H9 (cell line): ENCODE measurements around the gene FAM193B. TPM values are rescaled to one million over a fixed set of nuclear protein-coding genes. Genes with fewer than 3 reads are reported as not detected.

Source experiments
- DNase-seq: peaks from one replicate; pipeline ENCODE4 v3.0.0-alpha.2; 2017
- H2AFZ ChIP-seq: one replicate; pipeline ENCODE4 v1.6.1; 2013; ENCODE audit warnings: mild to moderate bottlenecking, low read length, control low read depth, moderate library complexity
- H2AK5ac ChIP-seq: 2 replicates; pipeline ENCODE4 v1.6.1; 2013; ENCODE audit warnings: low read length, control low read depth, mixed read lengths; ENCODE audit not compliant: insufficient read length
- H2BK120ac ChIP-seq: one replicate; pipeline ENCODE4 v1.6.1; 2013; ENCODE audit warnings: low read depth, mild to moderate bottlenecking, low read length, control low read depth, inconsistent platforms; ENCODE audit not compliant: poor library complexity, severe bottlenecking
- H2BK12ac ChIP-seq: 2 replicates; pipeline ENCODE4 v1.6.1; 2013; ENCODE audit warnings: low read length, control low read depth, mixed read lengths, low read depth; ENCODE audit not compliant: insufficient read length
- H2BK15ac ChIP-seq: 2 replicates; pipeline ENCODE4 v1.6.1; 2013; ENCODE audit warnings: low read depth, low read length, control low read depth
- H2BK20ac ChIP-seq: one replicate; pipeline ENCODE4 v1.6.1; 2013; ENCODE audit warnings: low read depth, mild to moderate bottlenecking, low read length, control low read depth, inconsistent platforms; ENCODE audit not compliant: poor library complexity, severe bottlenecking
- H2BK5ac ChIP-seq: 2 replicates; pipeline ENCODE4 v1.6.1; 2013; ENCODE audit warnings: low read length, control low read depth, mixed read lengths; ENCODE audit not compliant: insufficient read length
- H3K14ac ChIP-seq: 2 replicates; pipeline ENCODE4 v1.6.1; 2013; ENCODE audit warnings: low read length, control low read depth; ENCODE audit not compliant: insufficient read depth
- H3K18ac ChIP-seq: 2 replicates; pipeline ENCODE4 v1.6.1; 2013; ENCODE audit warnings: low read depth, mild to moderate bottlenecking, mixed read lengths, low read length, control low read depth; ENCODE audit not compliant: insufficient read length
- H3K23ac ChIP-seq: 2 replicates; pipeline ENCODE4 v1.6.1; 2013; ENCODE audit warnings: low read length, control low read depth, mixed read lengths, low read depth; ENCODE audit not compliant: insufficient read length
- H3K23me2 ChIP-seq: 2 replicates; pipeline ENCODE4 v1.6.1; 2013; ENCODE audit warnings: low read depth, mild to moderate bottlenecking, mixed read lengths, low read length, control low read depth; ENCODE audit not compliant: insufficient read length, poor library complexity, severe bottlenecking
- H3K27ac ChIP-seq: 2 replicates; pipeline ENCODE4 v1.5.1; 2013; ENCODE audit warnings: low read length, control low read depth, mixed read lengths, low read depth; ENCODE audit not compliant: insufficient read length
- H3K27me3 ChIP-seq: 2 replicates; pipeline ENCODE4 v1.6.1; 2013; ENCODE audit warnings: low read length, control low read depth, inconsistent platforms; ENCODE audit not compliant: insufficient read depth
- H3K4ac ChIP-seq: 2 replicates; pipeline ENCODE4 v1.6.1; 2013; ENCODE audit warnings: low read depth, mild to moderate bottlenecking, control low read depth, inconsistent platforms, low read length, moderate library complexity
- H3K4me1 ChIP-seq: 2 replicates; pipeline ENCODE4 v1.6.1; 2013; ENCODE audit warnings: low read length, control low read depth, inconsistent platforms; ENCODE audit not compliant: insufficient read depth
- H3K4me2 ChIP-seq: 2 replicates; pipeline ENCODE4 v1.6.1; 2013; ENCODE audit warnings: low read length, control low read depth, mixed read lengths; ENCODE audit not compliant: insufficient read length, insufficient read depth
- H3K56ac ChIP-seq: 2 replicates; pipeline ENCODE4 v1.6.1; 2013; ENCODE audit warnings: low read depth, mild to moderate bottlenecking, mixed read lengths, low read length, control low read depth; ENCODE audit not compliant: insufficient read length
- H3K79me1 ChIP-seq: 2 replicates; pipeline ENCODE4 v1.6.1; 2013; ENCODE audit warnings: low read depth, mild to moderate bottlenecking, moderate library complexity, low read length, control low read depth, inconsistent platforms; ENCODE audit not compliant: insufficient read depth, poor library complexity, severe bottlenecking
- H3K79me2 ChIP-seq: 2 replicates; pipeline ENCODE4 v1.6.1; 2013; ENCODE audit warnings: low read length, control low read depth, inconsistent platforms; ENCODE audit not compliant: insufficient read depth
- H3K9ac ChIP-seq: 2 replicates; pipeline ENCODE4 v1.6.1; 2013; ENCODE audit warnings: low read length, control low read depth, mixed read lengths; ENCODE audit not compliant: insufficient read length; ENCODE audit errors: extremely low read depth
- H3K9me3 ChIP-seq: one replicate; pipeline ENCODE4 v1.6.1; 2013; ENCODE audit warnings: low read depth, low read length, inconsistent platforms; ENCODE audit not compliant: control insufficient read depth
- H3T11ph ChIP-seq: one replicate; pipeline ENCODE4 v1.6.1; 2013; ENCODE audit warnings: mild to moderate bottlenecking, low read length, control low read depth, inconsistent platforms
- H4K20me1 ChIP-seq: one replicate; pipeline ENCODE4 v1.6.1; 2013; ENCODE audit not compliant: control insufficient read depth, insufficient read length, insufficient read depth
- H4K5ac ChIP-seq: 2 replicates; pipeline ENCODE4 v1.6.1; 2013; ENCODE audit warnings: low read depth, mild to moderate bottlenecking, mixed read lengths, low read length, control low read depth; ENCODE audit not compliant: insufficient read length
- H4K8ac ChIP-seq: replicated peaks from 2 replicates; pipeline ENCODE4 v1.6.1; 2013; ENCODE audit warnings: low read length, control low read depth, mixed read lengths, low read depth; ENCODE audit not compliant: insufficient read length
- H4K91ac ChIP-seq: 2 replicates; pipeline ENCODE4 v1.6.1; 2013; ENCODE audit warnings: low read depth, mild to moderate bottlenecking, moderate library complexity, mixed read lengths, low read length, control low read depth; ENCODE audit not compliant: insufficient read length
- H3K27ac Mint-ChIP-seq, 3 experiments: 2 replicates in 2 of 3; 3 replicates in 1 of 3; pipeline ENCODE4 v1.8.0; 2020 to 2021; ENCODE audit warnings: mixed read lengths in 3 of 3, mild to moderate bottlenecking in 1 of 3, moderate library complexity in 1 of 3
- H3K27me3 Mint-ChIP-seq: 2 replicates; pipeline ENCODE4 v1.8.0; 2021; ENCODE audit warnings: low read depth, mild to moderate bottlenecking, moderate library complexity, mixed read lengths
- H3K36me3 Mint-ChIP-seq, 3 experiments: 2 replicates in 2 of 3; 3 replicates in 1 of 3; pipeline ENCODE4 v1.8.0; 2020 to 2021; ENCODE audit warnings: low read depth in 3 of 3, mixed read lengths in 3 of 3; ENCODE audit not compliant: insufficient read depth in 1 of 3
- H3K4me1 Mint-ChIP-seq, 2 experiments: 2 replicates each; pipeline ENCODE4 v1.8.0; 2020; ENCODE audit warnings: mixed read lengths in 2 of 2
- H3K4me3 Mint-ChIP-seq, 2 experiments: 2 replicates in 1 of 2; 3 replicates in 1 of 2; pipeline ENCODE4 v1.8.0; 2020 to 2021; ENCODE audit warnings: mild to moderate bottlenecking in 2 of 2, mixed read lengths in 2 of 2, moderate library complexity in 1 of 2
- H3K9me3 Mint-ChIP-seq, 2 experiments: 2 replicates in 1 of 2; 3 replicates in 1 of 2; pipeline ENCODE4 v1.8.0; 2020; ENCODE audit warnings: mild to moderate bottlenecking in 2 of 2, mixed read lengths in 2 of 2, moderate library complexity in 1 of 2
- CTCF ChIP-seq: fragments of 200-600 bp; sonication (generic); conservative IDR thresholded peaks from 3 replicates; pipeline ENCODE4 v1.8.0; 2021; ENCODE audit warnings: antibody characterized with exemption, mild to moderate bottlenecking
- WGBS: extraction: QIAGEN DNeasy Blood & Tissue Kit; methylation state at CpG from one replicate; pipeline ENCODE4 v1.1.7; 2013; ENCODE audit warnings: missing lambda C conversion rate, low lambda C conversion rate, mixed read lengths; ENCODE audit not compliant: insufficient read length; ENCODE audit errors: extremely low coverage; 5-methylcytosine and 5-hydroxymethylcytosine counted together
- total RNA-seq: library from RNA; stranded (reverse); gene quantifications from 2 replicates; pipeline ENCODE4 v1.2.1, GENCODE V29; 2021

The FAM193B gene
- total RNA-seq, 1 experiment from 2014 or later: 71.5 TPM

- Histone ChIP-seq H2BK15ac (0 out of 2 replicates have a peak overlapping the region, but pooled peaks have one; percentile 28), H2BK12ac (no peak overlapping the region), H3T11ph (peak overlapping the region; percentile 22), H3K23me2 (peaks cover 4% of the 10 kb centered on the region), H4K5ac (no peak overlapping the region), H3K79me2 (no peaks in the 10 kb centered on the region), H2BK5ac (no peak overlapping the region), H4K20me1 (no peaks in the 10 kb centered on the region), H3K79me1 (no peaks in the 10 kb centered on the region), H3K14ac (peak overlapping the region; percentile 98), H3K27me3 (no peaks in the 10 kb centered on the region; the same call in 1 of the 2 replicates), H4K91ac (peak overlapping the region; percentile 87), H3K18ac (peak overlapping the region; percentile 95), H3K56ac (no peak overlapping the region), H2AFZ (no peak overlapping the region), H2BK120ac (peak overlapping the region; percentile 74), H3K27ac (peak overlapping the region; percentile 5), H3K4ac (peak overlapping the region; percentile 87; the same call in 1 of the 2 replicates), H3K4me2 (peak overlapping the region; percentile 39), H4K8ac (no peak overlapping the region), H3K4me1 (peaks cover 5% of the 10 kb centered on the region; the same call in 1 of the 2 replicates), H3K23ac (no peak overlapping the region), H3K9ac (peak overlapping the region; percentile 60), H3K9me3 (no peaks in the 10 kb centered on the region), H2BK20ac (no peak overlapping the region), H2AK5ac (no peak overlapping the region)
- peak; percentile 79 for DNase-seq
- Mint-ChIP-seq H3K36me3 (peaks cover 13 to 26% (median 22%) of the 10 kb centered on the region in 3 experiments), H3K9me3 (no peaks in the 10 kb centered on the region), H3K4me1 (peaks cover 34 to 52% of the 10 kb centered on the region in 2 experiments), H3K4me3 (peak overlapping the region; percentile 75 to 84), H3K27ac (peak overlapping the region; percentile 95 to 98 (median 95)), H3K27me3 (peaks cover 29% of the 10 kb centered on the region)
- no CpG with 5 or more reads among the region's 12 CpGs for WGBS
- TF ChIP-seq CTCF: peak; percentile 57
These were observed 58.2 kb downstream of the FAM193B start for GRCh38 chr5:177496070-177496726.
